WTC11 (cell line): Measurements from ENCODE around the gene SPZ1. TPM values are rescaled to one million over a fixed set of nuclear protein-coding genes. Genes with fewer than 3 reads are reported as not detected.
"Not testable (repeated sequence)": the region's sequence is repeated elsewhere in the genome, so short reads cannot be mapped to it uniquely, and the experiment has no call there.

Experiments used
- ATAC-seq: fragments of 200-7000 bp; cut with Tn5 transposase; 2 replicates; pipeline ENCODE4 v1.10.0; 2021; ENCODE audit warnings: mild to moderate bottlenecking, moderate library complexity
- Bru-seq: library from RNA; stranded (reverse); fragments of 400-500 nt; gene quantifications from one replicate; lab custom pipeline; 2021; lab: Mats Ljungman, UMichigan
- CTCF ChIA-PET: fragments of 300-600 bp; sonication (Branson Sonifier 250); formaldehyde crosslinking; loops from one replicate; lab custom pipeline; 2021; ENCODE audit warnings: antibody characterized with exemption; lab: Charles Lee
- POLR2A ChIA-PET: fragments of 350-600 bp; sonication (Branson Sonifier 250); formaldehyde crosslinking; loops from one replicate; lab custom pipeline; 2021; ENCODE audit warnings: antibody characterized with exemption; lab: Charles Lee
- DNase-seq: peaks from one replicate; pipeline ENCODE4 v3.0.0; 2021; ENCODE audit warnings: low spot score
- H3K27ac Mint-ChIP-seq: 2 replicates; pipeline ENCODE4 v1.8.0; 2021; ENCODE audit warnings: mixed read lengths
- H3K27me3 Mint-ChIP-seq: 2 replicates; pipeline ENCODE4 v1.8.0; 2021; ENCODE audit warnings: low read depth, mild to moderate bottlenecking, moderate library complexity, mixed read lengths
- H3K36me3 Mint-ChIP-seq: 2 replicates; pipeline ENCODE4 v1.8.0; 2021; ENCODE audit warnings: mixed read lengths
- H3K4me1 Mint-ChIP-seq: 2 replicates; pipeline ENCODE4 v1.8.0; 2022; ENCODE audit warnings: mixed read lengths
- H3K4me3 Mint-ChIP-seq: 2 replicates; pipeline ENCODE4 v1.8.0; 2021; ENCODE audit warnings: mild to moderate bottlenecking, moderate library complexity, mixed read lengths
- H3K9me3 Mint-ChIP-seq: 2 replicates; pipeline ENCODE4 v1.8.0; 2021; ENCODE audit warnings: mixed read lengths
- NFE2L1 ChIP-seq: sonication (generic); formaldehyde crosslinking; IDR thresholded peaks from 2 replicates; pipeline ENCODE4 v1.8.1; 2023; ENCODE audit warnings: missing genetic modification reagents
- RORB ChIP-seq: fragments of 250-450 bp; sonication (Bioruptor Pico); IDR thresholded peaks from 2 replicates; pipeline ENCODE4 v1.9.0; 2021; ENCODE audit warnings: mild to moderate bottlenecking
- TEAD1 ChIP-seq: sonication (generic); formaldehyde crosslinking; IDR thresholded peaks from 2 replicates; pipeline ENCODE4 v1.8.0; 2022; ENCODE audit warnings: mild to moderate bottlenecking, missing genetic modification reagents
- ZBTB21 ChIP-seq: sonication (generic); formaldehyde crosslinking; IDR thresholded peaks from 2 replicates; pipeline ENCODE4 v1.8.1; 2023; ENCODE audit warnings: mild to moderate bottlenecking, missing genetic modification reagents, borderline replicate concordance
- ZNF232 ChIP-seq: sonication (generic); formaldehyde crosslinking; IDR thresholded peaks from 2 replicates; pipeline ENCODE4 v1.8.0; 2022; ENCODE audit warnings: mild to moderate bottlenecking, missing genetic modification reagents
- ZNF416 ChIP-seq: fragments of 250-450 bp; sonication (Bioruptor Pico); IDR thresholded peaks from 2 replicates; pipeline ENCODE4 v1.9.0; 2021; ENCODE audit warnings: mild to moderate bottlenecking, inconsistent platforms
- long read RNA-seq, 3 experiments: library from RNA in 1 of 3; library from capped mRNA in 1 of 3; library from polyadenylated mRNA in 1 of 3; unstranded in 2 of 3; stranded (forward) in 1 of 3; transcript quantifications; one replicate each; pipeline ENCODE4 v2.0.0, GENCODE V29; 2021
- total RNA-seq: library from RNA; stranded (reverse); gene quantifications from 3 replicates; pipeline ENCODE4 v1.2.3, GENCODE V29; 2021
- TF ChIP-seq, protein P1 (sequence below): fragments of 250-450 bp; sonication (Bioruptor Pico); IDR thresholded peaks from 2 replicates; pipeline ENCODE4 v1.9.0; 2021; ENCODE audit warnings: mild to moderate bottlenecking
- TF ChIP-seq, protein P2 (sequence below): sonication (generic); formaldehyde crosslinking; IDR thresholded peaks from 2 replicates; pipeline ENCODE4 v1.8.0; 2022; ENCODE audit warnings: missing genetic modification reagents
- TF ChIP-seq, protein P3 (sequence below): sonication (generic); formaldehyde crosslinking; IDR thresholded peaks from 2 replicates; pipeline ENCODE4 v1.8.0; 2023; ENCODE audit warnings: missing genetic modification reagents, mild to moderate bottlenecking, borderline replicate concordance
- TF ChIP-seq, protein P4 (sequence below): sonication (generic); formaldehyde crosslinking; IDR thresholded peaks from 2 replicates; pipeline ENCODE4 v1.8.0; 2022; ENCODE audit warnings: mild to moderate bottlenecking, missing genetic modification reagents
- TF ChIP-seq, protein P5 (sequence below): sonication (generic); formaldehyde crosslinking; IDR thresholded peaks from 2 replicates; pipeline ENCODE4 v1.8.1; 2023; ENCODE audit warnings: mild to moderate bottlenecking, missing genetic modification reagents

The SPZ1 gene, protein sequence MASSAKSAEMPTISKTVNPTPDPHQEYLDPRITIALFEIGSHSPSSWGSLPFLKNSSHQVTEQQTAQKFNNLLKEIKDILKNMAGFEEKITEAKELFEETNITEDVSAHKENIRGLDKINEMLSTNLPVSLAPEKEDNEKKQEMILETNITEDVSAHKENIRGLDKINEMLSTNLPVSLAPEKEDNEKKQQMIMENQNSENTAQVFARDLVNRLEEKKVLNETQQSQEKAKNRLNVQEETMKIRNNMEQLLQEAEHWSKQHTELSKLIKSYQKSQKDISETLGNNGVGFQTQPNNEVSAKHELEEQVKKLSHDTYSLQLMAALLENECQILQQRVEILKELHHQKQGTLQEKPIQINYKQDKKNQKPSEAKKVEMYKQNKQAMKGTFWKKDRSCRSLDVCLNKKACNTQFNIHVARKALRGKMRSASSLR
- total RNA-seq (not detected in 3 replicates), Bru-seq, nascent RNA (not detected)
- long read RNA-seq, experiment 1, result 0 reads
- long read RNA-seq, experiment 2, result 0 reads
- long read RNA-seq, experiment 3, result 0 reads

DNA sequence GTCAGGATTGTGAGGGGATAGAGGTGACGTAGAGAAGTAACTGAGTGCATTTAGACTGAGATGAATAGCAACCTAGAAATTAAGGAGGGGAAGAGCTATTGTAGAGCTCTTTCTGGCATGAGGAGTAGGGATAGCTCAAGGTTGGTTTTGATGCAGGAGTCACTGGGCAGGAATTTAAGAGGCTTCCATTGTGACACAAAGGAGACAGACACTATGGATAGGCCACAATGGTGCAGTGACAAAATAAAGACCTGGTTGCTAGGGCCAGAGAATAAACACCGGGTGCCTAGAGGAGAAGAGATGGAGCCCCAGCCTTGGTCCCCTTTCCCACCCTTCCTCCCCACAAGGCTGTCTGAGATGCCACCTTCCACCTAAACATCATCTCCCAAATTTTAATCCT is at the start of gene SPZ1:
SPZ1 (plus strand) TSS at position 301 of the 400 bp plus-strand sequence. CDS start 214 bp downstream, outside the sequence.
- DNase-seq, result no peak
- POLR2A ChIA-PET, result no interaction called here
- peaks cover 3% of the 10 kb centered on the region; the same call in 1 of the 2 replicates for H3K27me3 Mint-ChIP-seq
- no peak within 1 kb of the TSS for H3K4me3 Mint-ChIP-seq
- TF ChIP-seq, protein P1, sequence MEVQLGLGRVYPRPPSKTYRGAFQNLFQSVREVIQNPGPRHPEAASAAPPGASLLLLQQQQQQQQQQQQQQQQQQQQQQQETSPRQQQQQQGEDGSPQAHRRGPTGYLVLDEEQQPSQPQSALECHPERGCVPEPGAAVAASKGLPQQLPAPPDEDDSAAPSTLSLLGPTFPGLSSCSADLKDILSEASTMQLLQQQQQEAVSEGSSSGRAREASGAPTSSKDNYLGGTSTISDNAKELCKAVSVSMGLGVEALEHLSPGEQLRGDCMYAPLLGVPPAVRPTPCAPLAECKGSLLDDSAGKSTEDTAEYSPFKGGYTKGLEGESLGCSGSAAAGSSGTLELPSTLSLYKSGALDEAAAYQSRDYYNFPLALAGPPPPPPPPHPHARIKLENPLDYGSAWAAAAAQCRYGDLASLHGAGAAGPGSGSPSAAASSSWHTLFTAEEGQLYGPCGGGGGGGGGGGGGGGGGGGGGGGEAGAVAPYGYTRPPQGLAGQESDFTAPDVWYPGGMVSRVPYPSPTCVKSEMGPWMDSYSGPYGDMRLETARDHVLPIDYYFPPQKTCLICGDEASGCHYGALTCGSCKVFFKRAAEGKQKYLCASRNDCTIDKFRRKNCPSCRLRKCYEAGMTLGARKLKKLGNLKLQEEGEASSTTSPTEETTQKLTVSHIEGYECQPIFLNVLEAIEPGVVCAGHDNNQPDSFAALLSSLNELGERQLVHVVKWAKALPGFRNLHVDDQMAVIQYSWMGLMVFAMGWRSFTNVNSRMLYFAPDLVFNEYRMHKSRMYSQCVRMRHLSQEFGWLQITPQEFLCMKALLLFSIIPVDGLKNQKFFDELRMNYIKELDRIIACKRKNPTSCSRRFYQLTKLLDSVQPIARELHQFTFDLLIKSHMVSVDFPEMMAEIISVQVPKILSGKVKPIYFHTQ (CRISPR knock-in tag), result no peak
- TF ChIP-seq, protein P2, sequence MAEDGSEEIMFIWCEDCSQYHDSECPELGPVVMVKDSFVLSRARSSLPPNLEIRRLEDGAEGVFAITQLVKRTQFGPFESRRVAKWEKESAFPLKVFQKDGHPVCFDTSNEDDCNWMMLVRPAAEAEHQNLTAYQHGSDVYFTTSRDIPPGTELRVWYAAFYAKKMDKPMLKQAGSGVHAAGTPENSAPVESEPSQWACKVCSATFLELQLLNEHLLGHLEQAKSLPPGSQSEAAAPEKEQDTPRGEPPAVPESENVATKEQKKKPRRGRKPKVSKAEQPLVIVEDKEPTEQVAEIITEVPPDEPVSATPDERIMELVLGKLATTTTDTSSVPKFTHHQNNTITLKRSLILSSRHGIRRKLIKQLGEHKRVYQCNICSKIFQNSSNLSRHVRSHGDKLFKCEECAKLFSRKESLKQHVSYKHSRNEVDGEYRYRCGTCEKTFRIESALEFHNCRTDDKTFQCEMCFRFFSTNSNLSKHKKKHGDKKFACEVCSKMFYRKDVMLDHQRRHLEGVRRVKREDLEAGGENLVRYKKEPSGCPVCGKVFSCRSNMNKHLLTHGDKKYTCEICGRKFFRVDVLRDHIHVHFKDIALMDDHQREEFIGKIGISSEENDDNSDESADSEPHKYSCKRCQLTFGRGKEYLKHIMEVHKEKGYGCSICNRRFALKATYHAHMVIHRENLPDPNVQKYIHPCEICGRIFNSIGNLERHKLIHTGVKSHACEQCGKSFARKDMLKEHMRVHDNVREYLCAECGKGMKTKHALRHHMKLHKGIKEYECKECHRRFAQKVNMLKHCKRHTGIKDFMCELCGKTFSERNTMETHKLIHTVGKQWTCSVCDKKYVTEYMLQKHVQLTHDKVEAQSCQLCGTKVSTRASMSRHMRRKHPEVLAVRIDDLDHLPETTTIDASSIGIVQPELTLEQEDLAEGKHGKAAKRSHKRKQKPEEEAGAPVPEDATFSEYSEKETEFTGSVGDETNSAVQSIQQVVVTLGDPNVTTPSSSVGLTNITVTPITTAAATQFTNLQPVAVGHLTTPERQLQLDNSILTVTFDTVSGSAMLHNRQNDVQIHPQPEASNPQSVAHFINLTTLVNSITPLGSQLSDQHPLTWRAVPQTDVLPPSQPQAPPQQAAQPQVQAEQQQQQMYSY (CRISPR knock-in tag), result no peak
- TF ChIP-seq TEAD1 (CRISPR knock-in tag) (no peak), ZNF232 (CRISPR knock-in tag) (no peak), NFE2L1 (CRISPR knock-in tag) (no peak), ZNF416 (CRISPR knock-in tag) (no peak), ZBTB21 (no peak)
- TF ChIP-seq, protein P3, sequence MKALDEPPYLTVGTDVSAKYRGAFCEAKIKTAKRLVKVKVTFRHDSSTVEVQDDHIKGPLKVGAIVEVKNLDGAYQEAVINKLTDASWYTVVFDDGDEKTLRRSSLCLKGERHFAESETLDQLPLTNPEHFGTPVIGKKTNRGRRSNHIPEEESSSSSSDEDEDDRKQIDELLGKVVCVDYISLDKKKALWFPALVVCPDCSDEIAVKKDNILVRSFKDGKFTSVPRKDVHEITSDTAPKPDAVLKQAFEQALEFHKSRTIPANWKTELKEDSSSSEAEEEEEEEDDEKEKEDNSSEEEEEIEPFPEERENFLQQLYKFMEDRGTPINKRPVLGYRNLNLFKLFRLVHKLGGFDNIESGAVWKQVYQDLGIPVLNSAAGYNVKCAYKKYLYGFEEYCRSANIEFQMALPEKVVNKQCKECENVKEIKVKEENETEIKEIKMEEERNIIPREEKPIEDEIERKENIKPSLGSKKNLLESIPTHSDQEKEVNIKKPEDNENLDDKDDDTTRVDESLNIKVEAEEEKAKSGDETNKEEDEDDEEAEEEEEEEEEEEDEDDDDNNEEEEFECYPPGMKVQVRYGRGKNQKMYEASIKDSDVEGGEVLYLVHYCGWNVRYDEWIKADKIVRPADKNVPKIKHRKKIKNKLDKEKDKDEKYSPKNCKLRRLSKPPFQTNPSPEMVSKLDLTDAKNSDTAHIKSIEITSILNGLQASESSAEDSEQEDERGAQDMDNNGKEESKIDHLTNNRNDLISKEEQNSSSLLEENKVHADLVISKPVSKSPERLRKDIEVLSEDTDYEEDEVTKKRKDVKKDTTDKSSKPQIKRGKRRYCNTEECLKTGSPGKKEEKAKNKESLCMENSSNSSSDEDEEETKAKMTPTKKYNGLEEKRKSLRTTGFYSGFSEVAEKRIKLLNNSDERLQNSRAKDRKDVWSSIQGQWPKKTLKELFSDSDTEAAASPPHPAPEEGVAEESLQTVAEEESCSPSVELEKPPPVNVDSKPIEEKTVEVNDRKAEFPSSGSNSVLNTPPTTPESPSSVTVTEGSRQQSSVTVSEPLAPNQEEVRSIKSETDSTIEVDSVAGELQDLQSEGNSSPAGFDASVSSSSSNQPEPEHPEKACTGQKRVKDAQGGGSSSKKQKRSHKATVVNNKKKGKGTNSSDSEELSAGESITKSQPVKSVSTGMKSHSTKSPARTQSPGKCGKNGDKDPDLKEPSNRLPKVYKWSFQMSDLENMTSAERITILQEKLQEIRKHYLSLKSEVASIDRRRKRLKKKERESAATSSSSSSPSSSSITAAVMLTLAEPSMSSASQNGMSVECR, result no peak
- TF ChIP-seq, all 79 proteins: peak for 0
- CTCF ChIA-PET, result no interaction called here
- ATAC-seq, result no peak
- H3K4me1 Mint-ChIP-seq, result no peaks in the 10 kb centered on the region
- no peak within 1 kb of the TSS for H3K27ac Mint-ChIP-seq
- H3K9me3 Mint-ChIP-seq, result peaks cover 4% of the 10 kb centered on the region; the same call in 1 of the 2 replicates
- H3K36me3 Mint-ChIP-seq, result no peaks in the 10 kb centered on the region; the same call in 1 of the 2 replicates

DNA sequence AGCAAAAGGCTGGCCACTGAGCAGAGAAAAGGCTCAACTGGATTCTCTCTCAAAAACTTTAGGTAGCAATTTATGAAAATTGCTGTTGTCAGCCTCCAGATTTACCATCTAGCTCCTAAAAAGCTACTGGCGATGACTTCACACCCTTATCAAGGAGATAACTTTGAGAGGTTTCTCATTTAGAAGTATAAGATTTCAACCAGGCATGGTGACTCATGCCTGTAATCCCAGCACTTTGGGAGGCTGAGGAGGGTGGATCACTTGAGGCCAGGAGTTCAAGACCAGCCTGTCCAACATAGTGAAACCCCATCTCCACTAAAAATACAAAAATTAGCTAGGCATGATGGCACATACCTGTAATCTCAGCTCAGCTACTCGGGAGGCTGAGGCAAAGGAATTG is 49.3 kb upstream of the SPZ1 start:
- H3K4me1 Mint-ChIP-seq, result peaks cover 32% of the 10 kb centered on the region
- POLR2A ChIA-PET, ATAC-seq, H3K27me3 Mint-ChIP-seq, H3K9me3 Mint-ChIP-seq, H3K36me3 Mint-ChIP-seq, H3K4me3 Mint-ChIP-seq, DNase-seq: not testable (repeated sequence)
- H3K27ac Mint-ChIP-seq, result 0 out of 2 replicates have a peak overlapping the region, but pooled peaks have one; percentile 81
- CTCF ChIA-PET, result interaction anchor here (1.0 to 2.1 kb wide), 2 partner anchors 13 to 37 kb away, joined by 5 to 6 read pairs; no protein-coding TSS in a partner anchor

DNA sequence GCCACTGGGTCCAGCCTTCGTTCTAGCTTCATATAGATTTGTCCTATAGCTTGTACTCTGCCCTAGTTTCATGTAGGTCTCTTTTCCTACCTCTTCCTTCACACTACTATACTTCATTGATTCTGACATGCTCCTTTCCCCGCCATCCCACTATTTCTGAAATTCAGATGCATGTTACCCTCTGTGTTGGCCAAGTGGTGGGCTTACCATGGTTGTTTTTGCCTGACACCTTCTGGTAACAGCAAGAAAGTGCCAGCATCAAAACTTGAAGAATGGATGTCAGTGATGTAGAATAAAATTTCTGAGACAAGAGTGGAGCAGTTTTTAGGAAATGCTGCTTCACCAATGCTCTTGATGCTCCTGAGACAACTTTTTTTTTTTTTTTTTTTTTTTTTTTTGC is 44.5 kb upstream of the SPZ1 start:
- CTCF ChIA-PET, result interaction anchor here (0.6 to 1.2 kb wide), 8 partner anchors 20 to 184 kb away, joined by 3 to 7 read pairs (median 5); partner anchors contain the start of gene SERINC5
- no peaks in the 10 kb centered on the region for H3K27me3 Mint-ChIP-seq
- H3K4me1 Mint-ChIP-seq, result 0 out of 2 replicates have a peak, but pooled peaks cover under 1% of the 10 kb centered on the region
- ATAC-seq, result peak; percentile 87
- TF ChIP-seq, protein P4, sequence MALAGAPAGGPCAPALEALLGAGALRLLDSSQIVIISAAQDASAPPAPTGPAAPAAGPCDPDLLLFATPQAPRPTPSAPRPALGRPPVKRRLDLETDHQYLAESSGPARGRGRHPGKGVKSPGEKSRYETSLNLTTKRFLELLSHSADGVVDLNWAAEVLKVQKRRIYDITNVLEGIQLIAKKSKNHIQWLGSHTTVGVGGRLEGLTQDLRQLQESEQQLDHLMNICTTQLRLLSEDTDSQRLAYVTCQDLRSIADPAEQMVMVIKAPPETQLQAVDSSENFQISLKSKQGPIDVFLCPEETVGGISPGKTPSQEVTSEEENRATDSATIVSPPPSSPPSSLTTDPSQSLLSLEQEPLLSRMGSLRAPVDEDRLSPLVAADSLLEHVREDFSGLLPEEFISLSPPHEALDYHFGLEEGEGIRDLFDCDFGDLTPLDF (CRISPR knock-in tag), result no peak
- TF ChIP-seq RORB (CRISPR knock-in tag), result no peak
- TF ChIP-seq, protein P5, sequence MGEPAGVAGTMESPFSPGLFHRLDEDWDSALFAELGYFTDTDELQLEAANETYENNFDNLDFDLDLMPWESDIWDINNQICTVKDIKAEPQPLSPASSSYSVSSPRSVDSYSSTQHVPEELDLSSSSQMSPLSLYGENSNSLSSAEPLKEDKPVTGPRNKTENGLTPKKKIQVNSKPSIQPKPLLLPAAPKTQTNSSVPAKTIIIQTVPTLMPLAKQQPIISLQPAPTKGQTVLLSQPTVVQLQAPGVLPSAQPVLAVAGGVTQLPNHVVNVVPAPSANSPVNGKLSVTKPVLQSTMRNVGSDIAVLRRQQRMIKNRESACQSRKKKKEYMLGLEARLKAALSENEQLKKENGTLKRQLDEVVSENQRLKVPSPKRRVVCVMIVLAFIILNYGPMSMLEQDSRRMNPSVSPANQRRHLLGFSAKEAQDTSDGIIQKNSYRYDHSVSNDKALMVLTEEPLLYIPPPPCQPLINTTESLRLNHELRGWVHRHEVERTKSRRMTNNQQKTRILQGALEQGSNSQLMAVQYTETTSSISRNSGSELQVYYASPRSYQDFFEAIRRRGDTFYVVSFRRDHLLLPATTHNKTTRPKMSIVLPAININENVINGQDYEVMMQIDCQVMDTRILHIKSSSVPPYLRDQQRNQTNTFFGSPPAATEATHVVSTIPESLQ (CRISPR knock-in tag), result no peak
- no peak overlapping the region for H3K4me3 Mint-ChIP-seq
- peak overlapping the region; percentile 10; the same call in 1 of the 2 replicates for H3K27ac Mint-ChIP-seq
- no peaks in the 10 kb centered on the region for H3K9me3 Mint-ChIP-seq
- no peaks in the 10 kb centered on the region for H3K36me3 Mint-ChIP-seq
- POLR2A ChIA-PET, result no interaction called here
- no peak for DNase-seq
